ENCODE measurements around the gene SOBP. TPM values are rescaled to one million over a fixed set of nuclear protein-coding genes. Genes with fewer than 3 reads are reported as not detected.

The SOBP gene
- total RNA-seq, 4 donors from 2014 or later = 0.27 to 2.7 (median 1.5) TPM

GRCh38 chr6:107504270-107505026 is 14.5 kb downstream of the SOBP start:
- WGBS, 2 donors = 61 to 62% methylated on average over 4 of the region's 4 CpGs
- no peak overlapping the region for H3K4me3 ChIP-seq (ENCODE audit: low read depth, poor library complexity, severe bottlenecking)
- intact Hi-C loops (cut with DNase I; ENCODE audit: low total_unique reads) = no loop called here
- DNase-seq (ENCODE audit: low spot score in 2 of 2) = no peak
- no peak for TF ChIP-seq POLR2A (IDR thresholded peaks at IDR 0.05)
- TF ChIP-seq CTCF (IDR thresholded peaks at IDR 0.05) = no peak

GRCh38 chr6:107506145-107506544 is 16.2 kb downstream of the SOBP start:
- WGBS, 2 donors = 80 to 93% methylated on average over 1 of the region's 1 CpG
- DNase-seq (ENCODE audit: low spot score in 2 of 2) = no peak
- intact Hi-C loops (cut with DNase I; ENCODE audit: low total_unique reads) = no loop called here
- TF ChIP-seq CTCF (IDR thresholded peaks at IDR 0.05) (no peak), POLR2A (IDR thresholded peaks at IDR 0.05) (no peak)
- H3K4me3 ChIP-seq (ENCODE audit: low read depth, poor library complexity, severe bottlenecking) = no peak overlapping the region

GRCh38 chr6:107509506-107509905 is 19.6 kb downstream of the SOBP start:
- H3K4me3 ChIP-seq (ENCODE audit: low read depth, poor library complexity, severe bottlenecking) = no peak overlapping the region
- no peak for DNase-seq (ENCODE audit: low spot score in 2 of 2)

GRCh38 chr6:107510108-107510507 is 20.2 kb downstream of the SOBP start:
- no peak overlapping the region for H3K4me3 ChIP-seq (ENCODE audit: low read depth, poor library complexity, severe bottlenecking)
- TF ChIP-seq CTCF (IDR thresholded peaks at IDR 0.05) (no peak), POLR2A (IDR thresholded peaks at IDR 0.05) (no peak)
- intact Hi-C loops (cut with DNase I; ENCODE audit: low total_unique reads) = no loop called here
- 71 to 77% methylated on average over 2 of the region's 2 CpGs for WGBS, 2 donors
- DNase-seq (ENCODE audit: low spot score in 2 of 2) = no peak

More at GRCh38 chr6:107509506-107509905, 19.6 kb downstream of the SOBP start:
- intact Hi-C loops (cut with DNase I; ENCODE audit: low total_unique reads) = no loop called here
- TF ChIP-seq POLR2A (IDR thresholded peaks at IDR 0.05) = no peak
- no peak for TF ChIP-seq CTCF (IDR thresholded peaks at IDR 0.05)
- 23 to 56% methylated on average over 3 of the region's 3 CpGs for WGBS, 2 donors

GRCh38 chr6:107511511-107511993 is 21.6 kb downstream of the SOBP start:
- intact Hi-C loops (cut with DNase I; ENCODE audit: low total_unique reads) = no loop called here
- TF ChIP-seq CTCF (IDR thresholded peaks at IDR 0.05) (no peak), POLR2A (IDR thresholded peaks at IDR 0.05) (no peak)
- WGBS, 2 donors = 57 to 64% methylated on average over 5 of the region's 5 CpGs
- DNase-seq (ENCODE audit: low spot score in 2 of 2) = no peak
- H3K4me3 ChIP-seq (ENCODE audit: low read depth, poor library complexity, severe bottlenecking) = no peak overlapping the region
